Osteoblast (primary cell): ENCODE data around the gene POLDIP3. TPM values are rescaled to one million over a fixed set of nuclear protein-coding genes. Genes with fewer than 3 reads are reported as not detected.
"Not testable (repeated sequence)": the region's sequence is repeated elsewhere in the genome, so short reads cannot be mapped to it uniquely, and the experiment has no call there.

Experiments
- DNase-seq: peaks from one replicate; pipeline ENCODE4 v3.0.0; 2011; ENCODE audit warnings: low spot score, mixed read lengths; ENCODE audit not compliant: insufficient read length; ENCODE audit errors: missing footprints
- H2AFZ ChIP-seq: 2 replicates; pipeline ENCODE4 v1.6.0; 2011; ENCODE audit warnings: mild to moderate bottlenecking, low read length
- H3K27ac ChIP-seq: 2 replicates; pipeline ENCODE4 v1.5.1; 2011; ENCODE audit warnings: mild to moderate bottlenecking, low read depth, low read length, moderate library complexity
- H3K27me3 ChIP-seq: 2 replicates; pipeline ENCODE4 v1.6.0; 2012; ENCODE audit warnings: mild to moderate bottlenecking, control low read depth, inconsistent platforms, low read length, moderate library complexity; ENCODE audit not compliant: insufficient read depth
- H3K36me3 ChIP-seq: 2 replicates; pipeline ENCODE4 v1.5.1; 2011; ENCODE audit warnings: mild to moderate bottlenecking, low read length, control low read depth, moderate library complexity; ENCODE audit not compliant: insufficient read depth
- H3K4me1 ChIP-seq: 2 replicates; pipeline ENCODE4 v1.5.1; 2011; ENCODE audit warnings: mild to moderate bottlenecking, low read length, control low read depth, moderate library complexity; ENCODE audit not compliant: insufficient read depth
- H3K4me2 ChIP-seq: 2 replicates; pipeline ENCODE4 v1.6.0; 2011; ENCODE audit warnings: mild to moderate bottlenecking, low read length; ENCODE audit not compliant: insufficient read depth
- H3K4me3 ChIP-seq: fragments of 200-600 bp; sonication (generic); 3 replicates; pipeline ENCODE4 v1.5.1; 2012; ENCODE audit warnings: mild to moderate bottlenecking, low read length, inconsistent platforms; ENCODE audit not compliant: insufficient read depth
- H3K79me2 ChIP-seq: 2 replicates; pipeline ENCODE4 v1.6.0; 2012; ENCODE audit warnings: mild to moderate bottlenecking, low read length, control low read depth, inconsistent platforms; ENCODE audit not compliant: insufficient read depth
- H3K9me3 ChIP-seq: 2 replicates; pipeline ENCODE4 v1.5.1; 2011; ENCODE audit warnings: low read depth, low read length, control low read depth
- H4K20me1 ChIP-seq: 2 replicates; pipeline ENCODE4 v1.6.0; 2012; ENCODE audit warnings: mild to moderate bottlenecking, low read length, control low read depth; ENCODE audit not compliant: insufficient read depth
- CTCF ChIP-seq: IDR thresholded peaks from 2 replicates; pipeline ENCODE4 v1.5.1; 2011; ENCODE audit warnings: mild to moderate bottlenecking, low read depth, low read length, moderate library complexity; ENCODE audit errors: extremely low read depth
- small RNA-seq: library from RNA; depleted of rRNA; stranded (forward); fragments of <200 nt; gene quantifications from one replicate; pipeline ENCODE3, GENCODE V24; 2012
- total RNA-seq: library from RNA; depleted of rRNA; stranded (reverse); fragments of >200 nt; gene quantifications from 2 replicates; pipeline ENCODE4 v1.2.3, GENCODE V29; 2012

Gene POLDIP3
- total RNA-seq, 1 donor = 22.4 TPM

GRCh38 chr22:42536166-42536565 is 78.5 kb downstream of the POLDIP3 start:
- Histone ChIP-seq H3K36me3 (no peaks in the 10 kb centered on the region), H3K4me2 (no peak overlapping the region), H3K4me3 (no peak overlapping the region), H2AFZ (no peak overlapping the region), H3K27me3 (no peaks in the 10 kb centered on the region), H3K9me3 (no peaks in the 10 kb centered on the region), H4K20me1 (no peaks in the 10 kb centered on the region), H3K27ac (no peak overlapping the region), H3K79me2 (no peaks in the 10 kb centered on the region), H3K4me1 (peaks cover 8% of the 10 kb centered on the region)
- no peak for DNase-seq
- TF ChIP-seq CTCF = no peak

GRCh38 chr22:42535082-42535731 is 79.5 kb downstream of the POLDIP3 start:
- DNase-seq, H2AFZ ChIP-seq, H3K9me3 ChIP-seq, H3K36me3 ChIP-seq, H3K4me3 ChIP-seq, H3K27me3 ChIP-seq, H3K4me1 ChIP-seq, H3K27ac ChIP-seq, H3K79me2 ChIP-seq, H3K4me2 ChIP-seq, H4K20me1 ChIP-seq: not testable (repeated sequence)

Small RNAs within 50 kb of the gene (small RNA-seq; reads per million reads assigned to genes)
- gene RN7SKP80 (not detected), gene RNU6-513P (not detected)

Other genes with a start within 250 kb of the POLDIP3 start
- gene NFAM1, start 182.5 kb downstream of the POLDIP3 start, total RNA-seq = under 0.01 TPM in 2 replicates
- gene RRP7A, start 95.1 kb downstream of the POLDIP3 start, total RNA-seq = 21.5 and 29.0 TPM in 2 replicates
- gene SERHL2, start 60.9 kb downstream of the POLDIP3 start, total RNA-seq = 2.9 TPM in 2 replicates
- 0.72 and 1.2 TPM in 2 replicates for gene ATP5MGL, start 25.7 kb upstream of the POLDIP3 start, total RNA-seq
- gene CYB5R3, start 34.5 kb upstream of the POLDIP3 start, total RNA-seq = 84.3 and 86.9 TPM in 2 replicates
- 19.9 and 24.2 TPM in 2 replicates for gene A4GALT, start 106.0 kb upstream of the POLDIP3 start, total RNA-seq
- 90.5 and 91.6 TPM in 2 replicates for gene ARFGAP3, start 242.4 kb upstream of the POLDIP3 start, total RNA-seq